Ureter (tissue), 1 donor: Measurements from ENCODE around the gene TEX53. TPM values are rescaled to one million over a fixed set of nuclear protein-coding genes. Genes with fewer than 3 reads are reported as not detected.

Source experiments
- DNase-seq: peaks from one replicate; pipeline ENCODE4 v3.0.0-alpha.2; 2020; ENCODE audit warnings: low spot score
- total RNA-seq: library from RNA; stranded (reverse); gene quantifications from one replicate; pipeline ENCODE4 v1.2.4, GENCODE V29; 2023
- donor health status: DM: yes; HTN: yes; CAD: no.

The TEX53 gene
- total RNA-seq, 1 donor from 2014 or later: not detected

GRCh38 chr9:114680259-114681001, 22.8 kb upstream of the TEX53 start:
- DNase-seq: no peak

DNA sequence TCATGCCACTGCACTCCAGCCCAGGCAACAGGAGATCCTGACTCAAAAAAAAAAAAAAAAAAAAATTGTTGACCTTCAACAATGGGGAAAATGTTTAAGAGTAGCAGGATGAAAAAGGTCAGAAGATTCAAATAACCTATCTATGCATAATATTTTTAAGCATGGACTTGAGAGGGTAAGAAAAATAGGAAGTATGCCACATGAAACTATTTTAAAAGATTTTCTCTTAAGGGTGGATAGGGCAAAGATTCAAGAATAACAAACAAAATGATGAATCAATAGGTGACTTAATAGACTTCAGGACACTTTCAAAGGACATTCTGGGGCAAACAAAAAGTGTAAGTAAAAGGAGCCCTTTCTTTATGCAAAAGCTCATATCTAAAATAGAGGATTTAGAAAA, 21.2 kb upstream of the TEX53 start:
- no peak for DNase-seq

DNA sequence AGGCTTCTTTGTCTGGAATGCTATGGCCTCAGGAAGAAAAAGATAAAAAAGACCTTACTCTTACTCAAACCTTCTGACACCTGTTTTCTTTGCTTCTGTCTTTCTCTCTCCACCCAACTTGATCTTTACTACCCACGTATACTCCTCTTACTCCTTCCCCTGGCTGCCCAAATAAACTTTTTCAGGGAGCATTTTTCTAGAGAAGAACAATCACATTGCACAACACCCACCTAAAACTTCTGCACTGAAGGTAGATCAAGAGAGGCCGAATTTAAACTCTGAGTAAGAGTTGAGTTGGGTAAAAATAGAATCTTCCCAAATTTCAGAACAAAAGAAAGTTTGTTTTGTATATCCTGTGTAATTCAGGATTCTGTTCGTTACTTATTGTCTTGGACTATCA, 20.5 kb upstream of the TEX53 start:
- no peak for DNase-seq

GRCh38 chr9:114677418-114677817, 19.8 kb upstream of the TEX53 start:
- no peak for DNase-seq

GRCh38 chr9:114676901-114677300, 19.3 kb upstream of the TEX53 start:
- DNase-seq: no peak

DNA sequence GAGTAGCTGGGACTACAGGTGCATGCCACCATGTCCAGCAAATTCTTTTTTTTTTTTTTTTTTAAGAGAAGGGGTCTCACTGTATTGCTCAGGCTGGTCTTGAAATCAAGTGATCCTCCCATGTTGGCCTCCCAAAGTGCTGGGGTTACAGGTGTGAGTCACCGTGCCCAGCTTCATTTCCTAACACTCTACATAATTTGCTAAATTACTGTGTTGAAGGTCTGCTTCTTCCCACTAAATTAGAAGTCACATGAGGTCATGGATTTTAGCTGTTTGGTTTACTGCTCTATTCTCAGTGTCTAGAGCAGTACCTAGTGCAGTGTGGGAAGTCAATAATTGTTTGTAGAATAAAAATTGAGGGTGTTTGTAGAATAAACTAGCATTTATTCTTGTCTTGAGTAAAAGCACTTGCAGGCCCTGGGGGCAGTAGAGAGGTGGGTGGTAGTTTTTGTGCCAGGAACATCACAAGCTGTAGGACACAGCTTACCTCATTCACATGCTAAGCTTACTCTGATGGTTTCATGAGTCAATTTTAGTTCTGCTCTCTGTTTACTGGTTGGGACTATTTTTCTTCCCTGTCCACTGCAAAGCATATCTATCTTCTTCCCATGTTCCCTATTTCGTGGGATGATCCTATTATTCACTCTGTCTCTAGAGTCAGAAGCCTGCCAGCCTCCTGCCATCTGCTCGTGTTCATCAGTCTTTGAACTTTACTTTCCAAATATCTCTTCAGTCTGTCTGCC, 17.4 kb upstream of the TEX53 start:
- DNase-seq: no peak

DNA sequence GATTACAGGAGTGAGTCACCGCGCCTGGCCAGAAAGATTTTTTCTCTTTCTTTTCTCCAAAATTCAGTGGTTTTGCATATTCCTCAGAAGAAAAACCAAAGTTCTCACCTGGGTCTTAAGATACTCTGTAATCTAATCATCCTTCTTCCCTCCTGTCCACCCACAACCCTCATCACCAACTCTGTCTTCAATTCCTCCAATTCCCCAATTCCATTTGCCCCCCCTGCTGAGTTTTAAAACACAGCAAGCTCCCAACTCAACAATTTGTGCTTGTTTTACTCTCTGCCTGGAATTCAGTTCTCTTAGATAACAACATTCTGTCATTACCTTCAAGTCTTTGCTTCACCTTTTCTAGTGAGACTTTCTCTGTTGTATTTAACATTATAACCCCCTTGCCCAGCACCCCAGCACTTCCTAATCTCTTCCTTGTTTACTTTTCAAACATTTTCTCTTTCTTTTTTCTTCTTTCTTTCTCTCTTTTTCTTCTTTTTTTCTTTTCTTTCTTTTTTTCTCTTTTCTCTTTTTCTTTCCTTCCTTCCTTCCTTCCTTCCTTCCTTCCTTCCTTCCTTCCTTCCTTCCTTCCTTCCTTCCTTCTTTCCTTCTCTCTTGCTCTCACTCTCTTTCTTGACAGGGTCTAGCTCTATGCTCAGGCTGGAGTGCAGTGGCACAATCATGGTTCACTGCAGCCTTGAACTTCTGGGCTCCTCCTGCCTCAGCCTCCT, 16.6 kb upstream of the TEX53 start:
- no peak for DNase-seq

- DNase-seq: no peak
Measured at GRCh38 chr9:114671605-114672004, 14.0 kb upstream of the TEX53 start.

- no peak for DNase-seq
Measured at GRCh38 chr9:114669961-114670360, 12.4 kb upstream of the TEX53 start.

- DNase-seq: no peak
Measured at GRCh38 chr9:114668146-114668545, 10.5 kb upstream of the TEX53 start.

DNA sequence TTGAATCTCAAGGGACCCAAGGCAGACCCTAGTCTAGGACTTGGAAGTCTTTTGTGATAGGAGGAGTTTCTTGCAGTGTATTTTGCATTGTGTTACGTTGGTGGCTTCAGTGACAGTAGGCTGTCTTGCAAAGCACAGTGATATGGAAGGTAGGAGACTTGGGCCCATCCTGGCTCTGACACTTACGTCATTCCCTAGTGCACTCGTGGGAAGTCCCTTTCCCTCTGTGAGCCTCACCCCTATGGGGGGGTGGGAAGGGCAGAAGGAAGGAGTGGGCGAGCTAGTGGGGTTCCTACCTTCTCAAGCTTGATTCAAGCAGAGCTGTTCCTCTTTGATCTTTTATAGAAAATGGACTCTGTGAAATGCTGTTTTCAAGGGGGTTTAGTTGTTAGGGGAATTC, 9.2 kb upstream of the TEX53 start:
- no peak for DNase-seq

GRCh38 chr9:114666401-114666800, 8.8 kb upstream of the TEX53 start:
- no peak for DNase-seq

- DNase-seq: no peak
Measured at GRCh38 chr9:114664181-114664580, 6.6 kb upstream of the TEX53 start.

GRCh38 chr9:114662081-114662989, 4.7 kb upstream of the TEX53 start:
- no peak for DNase-seq

DNA sequence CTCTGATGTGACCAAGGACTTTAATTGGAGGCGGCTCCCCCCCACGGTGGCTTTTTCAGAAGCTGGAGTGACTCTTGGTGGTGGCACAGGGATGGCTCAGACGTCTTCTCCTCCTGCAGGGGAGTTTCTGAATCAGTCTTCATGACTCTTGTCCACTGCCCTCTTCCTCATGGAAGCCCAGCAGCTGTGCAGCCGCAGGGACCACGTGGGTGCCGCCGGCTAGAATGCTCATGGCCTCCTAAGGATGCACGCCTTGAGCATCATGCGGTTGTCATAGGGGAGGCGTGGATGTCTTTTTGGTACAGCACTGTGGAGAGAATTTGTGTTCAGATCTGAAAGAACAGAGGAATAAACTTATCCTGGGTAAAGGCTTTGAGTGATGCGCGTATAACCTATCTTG, 1.3 kb downstream of the TEX53 start:
- no peak for DNase-seq

DNA sequence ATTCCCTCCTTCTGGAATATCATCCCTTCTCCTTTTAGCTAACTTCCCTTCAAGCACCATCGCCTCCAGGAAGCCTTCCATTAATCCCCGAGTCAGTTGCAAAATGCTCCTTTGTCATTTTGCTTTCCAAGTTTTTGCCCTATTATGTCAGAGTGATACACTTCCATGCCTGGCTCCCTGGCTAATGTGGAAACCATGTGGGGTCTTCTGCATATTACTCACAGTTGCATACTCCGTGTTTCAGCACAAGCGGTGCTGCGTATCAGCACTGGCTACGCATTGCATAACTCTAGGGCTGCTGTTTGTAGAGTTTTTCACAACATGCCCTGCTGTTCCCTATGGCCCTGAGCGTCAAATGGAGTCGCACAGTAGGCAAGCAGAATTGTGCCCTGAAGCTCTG, 1.9 kb downstream of the TEX53 start:
- DNase-seq: no peak

DNA sequence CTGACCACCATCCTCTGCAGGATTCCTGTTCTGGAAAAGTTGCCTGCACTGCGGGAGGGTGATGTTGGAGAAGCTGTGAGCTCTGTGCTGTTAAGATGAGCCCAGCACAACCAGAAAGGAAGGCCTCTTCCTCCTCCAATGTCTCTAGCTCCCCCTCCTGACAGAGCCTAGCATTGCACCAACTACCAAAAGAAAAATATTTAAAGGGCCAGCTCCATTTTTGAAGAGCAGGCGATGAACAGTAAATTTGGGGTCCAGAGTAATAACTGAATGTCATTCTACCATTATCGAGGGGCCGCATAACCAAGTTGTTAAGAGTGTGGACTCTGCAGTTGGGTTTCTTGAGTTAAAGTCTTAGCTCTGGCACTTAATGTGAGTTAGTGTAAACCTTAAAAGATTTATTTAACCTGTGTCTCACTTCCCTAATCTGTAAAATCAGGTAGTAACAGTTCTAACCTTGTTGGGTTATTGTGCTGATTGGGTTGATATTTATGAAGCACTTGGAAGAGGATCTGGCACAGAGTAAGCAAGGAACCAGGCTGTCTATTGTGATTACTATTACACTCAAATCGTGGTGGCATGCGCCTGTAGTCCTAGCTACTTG, 3.9 kb downstream of the TEX53 start:
- DNase-seq: peak; percentile 86

GRCh38 chr9:114652776-114653555, 4.6 kb downstream of the TEX53 start:
- DNase-seq: no peak

DNA sequence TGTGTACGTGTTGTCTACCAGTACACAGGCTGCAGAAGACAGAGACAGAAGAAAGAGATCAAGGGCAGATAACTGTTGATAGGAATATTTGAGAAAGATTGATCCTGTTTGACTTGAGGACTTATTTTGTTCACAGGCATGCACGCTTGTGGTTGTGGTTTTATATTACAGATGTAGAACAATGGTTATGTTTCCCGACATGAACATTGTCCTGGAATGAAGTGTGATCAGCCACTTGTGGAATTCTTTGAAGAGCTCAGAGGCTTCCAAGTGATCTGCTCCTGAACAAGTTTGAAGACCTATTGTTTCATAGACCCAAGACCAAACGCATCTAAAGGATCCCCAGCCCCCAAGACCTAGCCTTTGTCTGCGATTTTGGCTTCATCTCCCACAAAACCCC, 13.7 kb downstream of the TEX53 start:
- no peak for DNase-seq

DNA sequence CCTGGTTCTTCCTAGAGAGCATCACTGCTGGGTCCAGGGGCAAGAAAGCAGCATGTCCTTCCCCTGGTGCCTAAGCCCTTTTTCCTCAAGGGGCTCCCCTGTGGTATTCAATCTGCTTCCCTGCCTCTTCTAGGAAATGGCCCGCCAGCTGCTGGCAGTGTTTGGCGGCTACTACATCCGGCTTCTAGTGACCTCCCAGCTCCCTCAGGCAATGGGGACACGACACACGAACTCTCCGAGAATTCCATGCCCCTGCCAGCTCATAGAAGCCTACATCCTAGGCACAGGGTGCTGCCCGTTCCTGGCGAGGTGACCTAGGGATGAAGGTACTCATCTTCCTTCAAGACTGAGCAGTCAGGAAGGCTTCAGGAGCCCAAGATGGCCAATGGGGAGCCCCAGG, 14.6 kb downstream of the TEX53 start:
- no peak for DNase-seq

DNA sequence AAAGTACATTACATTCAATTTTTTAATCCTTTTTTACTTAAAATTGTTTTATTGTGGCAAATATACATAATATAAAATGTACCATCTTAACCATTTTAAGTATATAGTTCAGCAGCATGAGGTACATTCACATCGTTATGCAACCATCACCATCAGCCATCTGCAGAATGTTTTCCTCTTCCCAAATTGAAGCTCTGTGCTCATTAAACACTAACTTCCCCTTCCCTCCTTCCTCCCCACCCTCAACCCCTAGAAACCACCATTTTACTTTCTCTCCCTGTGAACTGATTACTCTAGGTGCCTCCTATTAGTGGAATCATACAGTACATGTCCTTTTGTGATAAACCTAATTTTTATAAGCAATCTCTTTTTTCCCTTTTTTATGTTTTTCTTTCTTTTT, 15.6 kb downstream of the TEX53 start:
- no peak for DNase-seq
